Neural progenitor cell (in vitro differentiated cells): Measurements from ENCODE around the gene AMBN. TPM values are rescaled to one million over a fixed set of nuclear protein-coding genes. Genes with fewer than 3 reads are reported as not detected.

Experiments used
- DNase-seq: peaks from one replicate; pipeline ENCODE4 v3.0.0-alpha.2; 2016; ENCODE audit warnings: low spot score
- H2AFZ ChIP-seq: fragments of 200-600 bp; sonication (generic); replicated peaks from 2 replicates; pipeline ENCODE4 v1.6.1; 2016; ENCODE audit warnings: antibody characterized with exemption
- H3F3A ChIP-seq: fragments of 200-600 bp; sonication (generic); 2 replicates; pipeline ENCODE4 v1.6.1; 2016; ENCODE audit warnings: antibody characterized with exemption, low read depth
- H3K27ac ChIP-seq: fragments of 200-600 bp; sonication (generic); 2 replicates; pipeline ENCODE4 v1.5.1; 2016; ENCODE audit warnings: mild to moderate bottlenecking
- H3K27me3 ChIP-seq: fragments of 200-600 bp; sonication (generic); 2 replicates; pipeline ENCODE4 v1.6.1; 2016; ENCODE audit warnings: mild to moderate bottlenecking, moderate library complexity
- H3K36me3 ChIP-seq: fragments of 200-600 bp; sonication (generic); 2 replicates; pipeline ENCODE4 v1.5.1; 2016
- H3K4me1 ChIP-seq: fragments of 200-600 bp; sonication (generic); 2 replicates; pipeline ENCODE4 v1.6.1; 2016; ENCODE audit warnings: mixed run types
- H3K4me2 ChIP-seq: fragments of 200-600 bp; sonication (generic); 2 replicates; pipeline ENCODE4 v1.6.1; 2016
- H3K4me3 ChIP-seq: fragments of 200-600 bp; sonication (generic); 2 replicates; pipeline ENCODE4 v1.5.1; 2016
- H3K79me2 ChIP-seq: fragments of 200-600 bp; sonication (generic); 2 replicates; pipeline ENCODE4 v1.6.1; 2016; ENCODE audit warnings: low read depth
- H3K9ac ChIP-seq: fragments of 200-600 bp; sonication (generic); 2 replicates; pipeline ENCODE4 v1.6.1; 2016
- H3K9me3 ChIP-seq: fragments of 200-600 bp; sonication (generic); 2 replicates; pipeline ENCODE4 v1.5.1; 2016; ENCODE audit warnings: low read depth
- H4K20me1 ChIP-seq: fragments of 200-600 bp; sonication (generic); 2 replicates; pipeline ENCODE4 v1.6.1; 2016; ENCODE audit warnings: low read depth
- H3K27ac Mint-ChIP-seq: 3 replicates; pipeline ENCODE4 v1.8.0; 2021; ENCODE audit warnings: mixed read lengths
- H3K27me3 Mint-ChIP-seq: 2 replicates; pipeline ENCODE4 v1.8.0; 2022; ENCODE audit warnings: low read depth, mild to moderate bottlenecking, inconsistent platforms, moderate library complexity, mixed read lengths; ENCODE audit not compliant: insufficient read depth
- H3K36me3 Mint-ChIP-seq: 3 replicates; pipeline ENCODE4 v1.8.0; 2021; ENCODE audit warnings: mixed read lengths
- H3K4me1 Mint-ChIP-seq: 3 replicates; pipeline ENCODE4 v1.8.0; 2021; ENCODE audit warnings: mixed read lengths
- H3K4me3 Mint-ChIP-seq: 3 replicates; pipeline ENCODE4 v1.8.0; 2021; ENCODE audit warnings: mild to moderate bottlenecking, moderate library complexity, mixed read lengths
- H3K9me3 Mint-ChIP-seq: 3 replicates; pipeline ENCODE4 v1.8.0; 2020; ENCODE audit warnings: mixed read lengths
- EZH2 ChIP-seq: fragments of 200-600 bp; sonication (generic); IDR thresholded peaks from 2 replicates; pipeline ENCODE4 v1.6.1; 2017; ENCODE audit warnings: antibody characterized with exemption, mild to moderate bottlenecking, moderate library complexity
- EZH2phosphoT487 ChIP-seq: fragments of 200-600 bp; sonication (generic); IDR thresholded peaks from 2 replicates; pipeline ENCODE4 v1.6.1; 2017; ENCODE audit warnings: antibody characterized with exemption
- total RNA-seq: library from RNA; depleted of rRNA; stranded (reverse); fragments of >200 nt; gene quantifications from 2 replicates; pipeline ENCODE4 v1.2.3, GENCODE V29; 2015; ENCODE audit warnings: low replicate concordance
- TF ChIP-seq, protein P1 (sequence below): fragments of 200-600 bp; sonication (generic); IDR thresholded peaks from 2 replicates; pipeline ENCODE4 v1.5.1; 2017; ENCODE audit warnings: antibody characterized with exemption, mild to moderate bottlenecking

Gene AMBN, protein sequence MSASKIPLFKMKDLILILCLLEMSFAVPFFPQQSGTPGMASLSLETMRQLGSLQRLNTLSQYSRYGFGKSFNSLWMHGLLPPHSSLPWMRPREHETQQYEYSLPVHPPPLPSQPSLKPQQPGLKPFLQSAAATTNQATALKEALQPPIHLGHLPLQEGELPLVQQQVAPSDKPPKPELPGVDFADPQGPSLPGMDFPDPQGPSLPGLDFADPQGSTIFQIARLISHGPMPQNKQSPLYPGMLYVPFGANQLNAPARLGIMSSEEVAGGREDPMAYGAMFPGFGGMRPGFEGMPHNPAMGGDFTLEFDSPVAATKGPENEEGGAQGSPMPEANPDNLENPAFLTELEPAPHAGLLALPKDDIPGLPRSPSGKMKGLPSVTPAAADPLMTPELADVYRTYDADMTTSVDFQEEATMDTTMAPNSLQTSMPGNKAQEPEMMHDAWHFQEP
- total RNA-seq = 0.15 TPM in 1 of 2 replicates, not detected in the other

DNA sequence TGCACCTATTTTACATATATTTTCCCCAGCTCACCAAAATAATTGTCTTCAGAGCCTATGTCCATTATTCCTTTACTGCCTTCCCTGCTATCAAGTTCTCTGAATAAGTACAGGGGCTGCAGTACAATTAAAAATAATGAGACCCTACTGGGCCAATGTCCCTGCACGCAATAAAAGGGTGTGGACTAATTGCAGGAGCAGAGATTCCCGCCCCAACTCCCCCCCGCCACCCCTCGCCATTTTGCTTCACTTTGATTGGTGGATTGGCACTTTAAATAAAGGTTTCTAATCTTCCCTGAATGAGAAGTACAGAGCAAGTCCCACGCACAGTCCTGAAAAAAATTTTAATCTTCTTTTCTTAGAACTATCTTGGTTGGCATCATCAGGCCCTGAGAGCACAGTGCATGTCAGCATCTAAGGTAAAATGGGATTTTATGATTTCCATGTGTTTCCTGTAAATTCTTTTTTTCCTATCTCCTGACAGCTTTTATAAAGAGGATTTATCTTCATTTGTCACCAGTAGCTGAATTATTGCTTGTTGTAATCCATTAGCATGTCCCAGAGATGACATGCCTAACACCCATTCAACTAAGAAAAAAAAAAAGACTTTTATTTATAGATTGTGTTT is at the start of gene AMBN:
TSS of gene AMBN (plus strand) at position 302 of the 628 bp plus-strand sequence. CDS start at position 405, 103 bp downstream.
- Histone ChIP-seq H4K20me1 (no peaks in the 10 kb centered on the region), H3K79me2 (no peaks in the 10 kb centered on the region), H3K27me3 (no peaks in the 10 kb centered on the region), H2AFZ (no peak within 1 kb of the TSS), H3K4me3 (no peak within 1 kb of the TSS), H3K27ac (no peak within 1 kb of the TSS), H3K36me3 (no peaks in the 10 kb centered on the region), H3K9ac (no peak within 1 kb of the TSS), H3K9me3 (no peaks in the 10 kb centered on the region), H3F3A (no peaks in the 10 kb centered on the region), H3K4me1 (no peaks in the 10 kb centered on the region), H3K4me2 (no peak within 1 kb of the TSS)
- no peak for DNase-seq
- no peaks in the 10 kb centered on the region for H3K36me3 Mint-ChIP-seq
- no peak for TF ChIP-seq EZH2
- TF ChIP-seq, protein P1, sequence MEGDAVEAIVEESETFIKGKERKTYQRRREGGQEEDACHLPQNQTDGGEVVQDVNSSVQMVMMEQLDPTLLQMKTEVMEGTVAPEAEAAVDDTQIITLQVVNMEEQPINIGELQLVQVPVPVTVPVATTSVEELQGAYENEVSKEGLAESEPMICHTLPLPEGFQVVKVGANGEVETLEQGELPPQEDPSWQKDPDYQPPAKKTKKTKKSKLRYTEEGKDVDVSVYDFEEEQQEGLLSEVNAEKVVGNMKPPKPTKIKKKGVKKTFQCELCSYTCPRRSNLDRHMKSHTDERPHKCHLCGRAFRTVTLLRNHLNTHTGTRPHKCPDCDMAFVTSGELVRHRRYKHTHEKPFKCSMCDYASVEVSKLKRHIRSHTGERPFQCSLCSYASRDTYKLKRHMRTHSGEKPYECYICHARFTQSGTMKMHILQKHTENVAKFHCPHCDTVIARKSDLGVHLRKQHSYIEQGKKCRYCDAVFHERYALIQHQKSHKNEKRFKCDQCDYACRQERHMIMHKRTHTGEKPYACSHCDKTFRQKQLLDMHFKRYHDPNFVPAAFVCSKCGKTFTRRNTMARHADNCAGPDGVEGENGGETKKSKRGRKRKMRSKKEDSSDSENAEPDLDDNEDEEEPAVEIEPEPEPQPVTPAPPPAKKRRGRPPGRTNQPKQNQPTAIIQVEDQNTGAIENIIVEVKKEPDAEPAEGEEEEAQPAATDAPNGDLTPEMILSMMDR = no peak
- TF ChIP-seq EZH2phosphoT487 = no peak
- no peaks in the 10 kb centered on the region for H3K4me1 Mint-ChIP-seq
- H3K4me3 Mint-ChIP-seq = no peak within 1 kb of the TSS
- no peaks in the 10 kb centered on the region for H3K9me3 Mint-ChIP-seq
- no peak within 1 kb of the TSS for H3K27ac Mint-ChIP-seq
- peaks cover 2% of the 10 kb centered on the region for H3K27me3 Mint-ChIP-seq

DNA sequence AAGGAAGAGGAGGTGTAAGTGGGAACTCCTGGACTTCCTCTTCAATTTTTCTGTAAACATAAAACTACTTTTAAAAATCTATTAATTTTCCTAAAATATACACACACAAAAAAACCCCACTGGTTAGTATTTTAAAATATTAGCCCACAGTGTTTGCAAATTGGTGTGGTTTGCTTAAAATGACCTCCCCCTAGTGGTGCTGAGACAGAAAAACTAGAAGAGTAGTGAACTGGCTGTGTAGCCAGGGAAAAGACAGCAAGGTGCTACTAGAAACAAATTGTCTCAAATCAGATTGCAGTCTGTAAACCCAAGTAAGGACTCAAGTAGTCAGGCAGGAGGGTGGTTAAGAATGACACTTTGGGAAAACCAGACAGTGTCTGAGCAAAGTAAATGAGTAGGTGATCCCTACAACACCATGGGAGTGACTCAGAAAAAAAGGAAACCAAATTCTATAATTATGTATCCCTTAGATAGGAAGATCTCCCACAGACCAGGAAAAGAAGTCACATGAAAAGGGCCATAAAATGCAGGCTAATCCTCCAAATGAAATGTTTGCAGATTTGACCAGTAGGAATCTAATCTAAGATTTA is 47.7 kb upstream of the AMBN start:
- no peak overlapping the region for H3K4me2 ChIP-seq
- no peaks in the 10 kb centered on the region for H3K79me2 ChIP-seq
- peak; percentile 52 for DNase-seq
- H3K4me1 ChIP-seq = no peaks in the 10 kb centered on the region
- H3K36me3 ChIP-seq = no peaks in the 10 kb centered on the region
- H3K4me3 ChIP-seq = no peak overlapping the region
- no peak overlapping the region for H2AFZ ChIP-seq
- no peak overlapping the region for H3K9ac ChIP-seq
- Mint-ChIP-seq H3K4me1 (no peaks in the 10 kb centered on the region), H3K27me3 (no peaks in the 10 kb centered on the region), H3K9me3 (no peaks in the 10 kb centered on the region), H3K36me3 (no peaks in the 10 kb centered on the region), H3K4me3 (no peak overlapping the region), H3K27ac (no peak overlapping the region)
- no peaks in the 10 kb centered on the region for H3F3A ChIP-seq
- no peaks in the 10 kb centered on the region for H3K27me3 ChIP-seq
- H3K9me3 ChIP-seq = no peaks in the 10 kb centered on the region
- H3K27ac ChIP-seq = no peak overlapping the region
- no peaks in the 10 kb centered on the region for H4K20me1 ChIP-seq
- TF ChIP-seq, protein P1 = peak; percentile 78
- TF ChIP-seq EZH2phosphoT487 = no peak

DNA sequence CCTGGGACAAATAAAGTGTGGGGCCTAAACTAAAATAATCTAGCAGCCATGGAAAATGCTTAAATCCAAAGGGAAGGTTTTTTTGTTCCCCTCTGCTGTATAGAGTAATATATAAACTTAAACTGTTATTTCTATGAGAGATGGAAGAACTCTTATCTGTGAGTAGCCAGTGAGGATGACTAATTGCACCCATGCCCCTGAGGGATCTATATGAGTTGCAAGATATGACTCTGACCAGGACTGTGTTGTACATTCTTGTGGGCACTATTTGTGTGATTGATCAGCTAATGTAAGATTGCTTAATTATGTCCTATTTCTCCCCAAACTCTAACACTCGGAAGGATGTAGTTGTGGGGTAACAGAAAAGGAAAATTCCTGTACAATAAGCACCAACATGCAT is 35.2 kb upstream of the AMBN start:
- no peaks in the 10 kb centered on the region for H3K27me3 ChIP-seq
- H3K27ac Mint-ChIP-seq = no peak overlapping the region
- H3K79me2 ChIP-seq = no peaks in the 10 kb centered on the region
- DNase-seq = no peak
- H3K36me3 Mint-ChIP-seq = no peaks in the 10 kb centered on the region
- H4K20me1 ChIP-seq = no peaks in the 10 kb centered on the region
- no peak overlapping the region for H3K27ac ChIP-seq
- peaks cover 2% of the 10 kb centered on the region for H3K27me3 Mint-ChIP-seq
- H3K4me1 Mint-ChIP-seq = no peaks in the 10 kb centered on the region
- H3F3A ChIP-seq = no peaks in the 10 kb centered on the region
- H3K4me2 ChIP-seq = no peak overlapping the region
- no peaks in the 10 kb centered on the region for H3K9me3 ChIP-seq
- no peak overlapping the region for H3K4me3 Mint-ChIP-seq
- H2AFZ ChIP-seq = no peak overlapping the region
- no peaks in the 10 kb centered on the region for H3K9me3 Mint-ChIP-seq
- no peak overlapping the region for H3K9ac ChIP-seq
- TF ChIP-seq, protein P1 = no peak
- no peak for TF ChIP-seq EZH2phosphoT487
- H3K4me3 ChIP-seq = no peak overlapping the region
- H3K4me1 ChIP-seq = no peaks in the 10 kb centered on the region
- H3K36me3 ChIP-seq = no peaks in the 10 kb centered on the region
